Adrenal gland (tissue), 12 donors: ENCODE data around the gene NEIL3. TPM values are rescaled to one million over a fixed set of nuclear protein-coding genes. Genes with fewer than 3 reads are reported as not detected.

Source experiments
- DNase-seq, 7 donors: peaks; one replicate each; pipeline ENCODE4 v3.0.0-alpha.2; 2019 to 2020
- H3K27ac ChIP-seq, 5 donors: fragments of 200-600 bp; sonication (generic) in 4 of 5; 1 replicate in 3 of 5; 2 replicates in 2 of 5; pipeline versions ENCODE4 v1.5.1 to v1.8.0; 2016 to 2020; ENCODE audit warnings: mild to moderate bottlenecking in 1 of 5
- H3K27me3 ChIP-seq: fragments of 200-600 bp; 2 replicates; pipeline ENCODE4 v1.8.0; 2021
- H3K36me3 ChIP-seq, 2 donors: fragments of 200-600 bp; replicated peaks in 1 of 2; 1 replicate in 1 of 2; 2 replicates in 1 of 2; pipeline versions ENCODE4 v1.5.1 to v1.8.0; 2018 to 2022
- H3K4me1 ChIP-seq, 2 donors: fragments of 200-600 bp; replicated peaks in 1 of 2; 1 replicate in 1 of 2; 2 replicates in 1 of 2; pipeline versions ENCODE4 v1.5.1 to v1.8.0; 2018 to 2021
- H3K4me3 ChIP-seq, 4 donors: fragments of 200-600 bp; sonication (generic) in 3 of 4; one replicate each; pipeline ENCODE4 v1.5.1; 2016 to 2018
- H3K9me3 ChIP-seq, 3 donors: fragments of 200-600 bp; sonication (generic) in 1 of 3; replicated peaks in 1 of 3; 1 replicate in 2 of 3; 2 replicates in 1 of 3; pipeline versions ENCODE4 v1.5.1 to v1.8.0; 2016 to 2021
- CTCF ChIP-seq, 6 experiments: fragments of 450-650 bp in 4 of 6; fragments of 200-600 bp in 2 of 6; sonication (generic) in 1 of 6; IDR thresholded peaks; 1 replicate in 5 of 6; 2 replicates in 1 of 6; pipeline versions ENCODE4 v1.5.1 to v1.8.0; 2016 to 2021; ENCODE audit warnings: antibody characterized with exemption in 6 of 6, mild to moderate bottlenecking in 2 of 6, moderate library complexity in 1 of 6
- POLR2A ChIP-seq, 2 donors: fragments of 450-650 bp; IDR thresholded peaks; one replicate each; pipeline ENCODE4 v1.6.1; 2017; ENCODE audit warnings: antibody characterized with exemption in 2 of 2, mild to moderate bottlenecking in 2 of 2, moderate library complexity in 1 of 2
- WGBS, 4 donors: extraction: QIAGEN DNeasy Blood & Tissue Kit in 2 of 4; methylation state at CpG; one replicate each; pipeline versions ENCODE4 v1.1.5 to v1.1.7; 2013 to 2017; 5-methylcytosine and 5-hydroxymethylcytosine counted together
- intact Hi-C, 2 donors: fragments of 100-400 bp; cut with DNase I; formaldehyde crosslinking; loops; one replicate each; pipeline versions ENCODE4 v1.14.1 to v1.15.0; 2022 to 2023
- polyA plus RNA-seq, 3 donors: library from polyadenylated mRNA; stranded (reverse); fragments of 200-250 nt in 2 of 3; fragments of 350-450 nt in 1 of 3; fragmentation: Illumina TruSeq in 1 of 3; extraction: RNeasy Lipid Tissue Mini Kit (QIAGEN cat#74804) in 1 of 3; gene quantifications; one replicate each; pipeline ENCODE4 v1.2.3, GENCODE V29; 2013 to 2014
- total RNA-seq, 9 donors: library from RNA; depleted of rRNA in 4 of 9; stranded (reverse); fragments of >200 nt in 4 of 9; fragments of 120-200 nt in 1 of 9; fragmentation: NEBNext Ultra II Directional in 1 of 9; extraction: Animal tissue kit (Norgen Biotek cat#: 25700) in 1 of 9; gene quantifications; one replicate each; pipeline versions ENCODE4 v1.1.0 to v1.2.4, GENCODE V29; 2013 to 2023
- donor health status: healthy with polysubstance abuse.
- donor health status: Bipolar disorder and iron deficiency.
- donor health status: DM: yes; HTN: yes; CAD: no.
- donor health status: DM: no; HTN: no; CAD: no.
- donor health status: DM: no; HTN: no; CAD: no.
- donor health status: DM: yes; HTN: yes; CAD: no.

The NEIL3 gene
- total and polyA plus RNA-seq, 12 donors = 0.03 to 3.3 (median 0.27) TPM; not detected in 4

GRCh38 chr4:177367336-177367735, 57.7 kb downstream of the NEIL3 start:
- no peaks in the 10 kb centered on the region for H3K36me3 ChIP-seq
- no peaks in the 10 kb centered on the region for H3K4me1 ChIP-seq
- H3K27me3 ChIP-seq = no peaks in the 10 kb centered on the region
- H3K27ac ChIP-seq = no peak overlapping the region
- intact Hi-C loops = no loop called here
- 82 to 92% (median 89%) methylated on average over 3 of the region's 3 CpGs for WGBS, 4 donors
- H3K4me3 ChIP-seq = no peak overlapping the region
- H3K9me3 ChIP-seq = no peaks in the 10 kb centered on the region
- DNase-seq = no peak
- TF ChIP-seq POLR2A (IDR thresholded peaks at IDR 0.05) (no peak), CTCF (IDR thresholded peaks at IDR 0.05) (no peak)

GRCh38 chr4:177369372-177369771, 59.7 kb downstream of the NEIL3 start:
- TF ChIP-seq POLR2A (IDR thresholded peaks at IDR 0.05) (no peak), CTCF (IDR thresholded peaks at IDR 0.05) (no peak)
- no peaks in the 10 kb centered on the region for H3K27me3 ChIP-seq
- no peaks in the 10 kb centered on the region for H3K36me3 ChIP-seq
- 75 to 82% (median 78%) methylated on average over 5 of the region's 5 CpGs for WGBS, 4 donors
- no peaks in the 10 kb centered on the region for H3K4me1 ChIP-seq
- H3K4me3 ChIP-seq = no peak overlapping the region
- no peak overlapping the region for H3K27ac ChIP-seq
- intact Hi-C loops = no loop called here
- DNase-seq = no peak
- no peaks in the 10 kb centered on the region for H3K9me3 ChIP-seq

- WGBS, 4 donors = 77 to 86% (median 84%) methylated on average over 4 of the region's 4 CpGs
- no peaks in the 10 kb centered on the region for H3K36me3 ChIP-seq
- TF ChIP-seq POLR2A (IDR thresholded peaks at IDR 0.05) (no peak), CTCF (IDR thresholded peaks at IDR 0.05) (no peak)
- intact Hi-C loops = no loop called here
- H3K4me3 ChIP-seq = no peak overlapping the region
- H3K27ac ChIP-seq = no peak overlapping the region
- H3K27me3 ChIP-seq = no peaks in the 10 kb centered on the region
- no peaks in the 10 kb centered on the region for H3K9me3 ChIP-seq
- no peak for DNase-seq
- H3K4me1 ChIP-seq = no peaks in the 10 kb centered on the region
These were observed 61.8 kb downstream of the NEIL3 start for GRCh38 chr4:177371461-177371860.

GRCh38 chr4:177374966-177375365, 65.3 kb downstream of the NEIL3 start:
- Histone ChIP-seq H3K4me1 (no peaks in the 10 kb centered on the region), H3K36me3 (no peaks in the 10 kb centered on the region), H3K4me3 (no peak overlapping the region), H3K9me3 (no peaks in the 10 kb centered on the region), H3K27ac (no peak overlapping the region), H3K27me3 (no peaks in the 10 kb centered on the region)
- 73 to 81% (median 78%) methylated on average over 5 of the region's 5 CpGs for WGBS, 4 donors
- DNase-seq = no peak
- TF ChIP-seq POLR2A (IDR thresholded peaks at IDR 0.05) (no peak), CTCF (IDR thresholded peaks at IDR 0.05) (no peak)
- intact Hi-C loops = no loop called here
